NOMO-1 (cell line): ENCODE results near the gene SKIC8.
A peak's percentile ranks its signal among the peaks of the same experiment; 100 is the strongest.

ENCODE experiments used
- DNase-seq, 2 experiments: peaks; one replicate each; lab custom pipeline; 2025; ENCODE audit not compliant: unreplicated experiment in 2 of 2; lab: John Stamatoyannopoulos, UW

Gene SKIC8

DNA sequence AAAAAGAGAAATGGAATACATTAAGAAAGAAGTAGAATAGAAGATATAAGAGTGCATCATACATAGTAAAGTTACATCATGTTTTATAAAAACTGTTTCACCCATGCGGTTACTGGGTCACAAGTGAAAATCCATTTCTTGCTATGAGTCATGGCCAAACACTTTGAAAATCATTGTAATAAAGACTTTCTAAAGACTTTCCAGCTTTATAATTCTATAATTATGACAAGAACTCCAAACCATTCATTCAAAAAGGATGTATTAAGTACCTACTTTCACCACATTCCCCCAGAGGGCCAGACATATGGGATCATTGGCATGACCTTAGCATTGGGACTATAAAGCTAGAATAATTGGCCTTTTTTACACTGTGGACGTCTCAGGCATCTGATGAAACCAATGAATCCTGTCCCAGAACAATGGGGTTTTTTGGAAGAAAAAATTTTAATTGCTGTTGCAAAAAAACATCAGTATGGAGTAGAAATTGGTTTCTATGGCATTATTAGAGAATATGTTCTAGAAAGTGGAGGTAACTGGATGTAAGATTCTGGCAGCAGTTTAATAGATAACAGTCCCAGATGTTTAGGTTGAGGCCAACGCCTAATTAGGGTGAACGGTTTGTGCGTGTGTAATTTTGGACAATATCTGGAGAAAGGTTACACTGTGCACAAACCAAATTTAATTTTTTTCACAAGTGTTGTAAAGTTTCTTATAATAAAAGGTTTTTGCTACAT lies 3.3 kb upstream of the SKIC8 start:
- peak; percentile 23 to 84 for DNase-seq

DNA sequence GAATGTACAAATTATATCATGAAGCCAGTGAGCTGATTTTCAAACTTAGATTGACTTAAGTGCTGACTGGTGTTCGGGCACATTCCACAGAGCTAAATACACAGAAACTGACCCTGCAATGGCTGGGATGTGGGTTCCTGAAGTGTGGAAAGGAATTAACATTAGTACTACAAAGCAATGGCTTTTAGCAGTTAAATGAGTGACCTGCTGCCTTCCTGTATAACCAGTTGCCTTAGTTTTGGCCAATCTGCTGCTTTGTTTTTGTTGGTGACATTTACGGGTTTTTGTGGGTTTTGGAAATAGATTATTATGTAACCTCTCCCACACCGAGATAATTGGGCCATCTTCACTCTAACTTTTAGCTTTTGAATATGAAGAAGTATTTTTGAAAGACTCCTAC lies 2.4 kb upstream of the SKIC8 start:
- peak; percentile 90 to 95 for DNase-seq

DNA sequence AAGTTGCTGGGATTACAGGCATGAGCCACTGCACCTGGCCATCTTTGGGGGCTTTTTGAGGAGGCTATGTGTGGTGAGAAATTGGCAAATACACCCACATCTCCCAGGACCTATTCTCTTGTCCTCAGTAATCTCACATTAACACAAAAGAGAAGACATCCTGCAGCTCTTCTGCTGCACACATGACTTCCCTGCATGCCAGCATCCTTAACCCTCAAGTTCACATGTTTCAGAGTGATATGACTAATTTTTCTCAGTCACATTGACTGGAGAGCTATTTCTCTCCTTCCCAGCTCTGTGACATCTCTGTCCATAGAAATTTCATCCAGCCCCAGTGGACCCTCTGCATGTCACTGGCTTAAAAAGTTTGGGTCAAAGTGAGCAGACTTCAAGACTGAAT lies 1.9 kb upstream of the SKIC8 start:
- DNase-seq: no peak

DNA sequence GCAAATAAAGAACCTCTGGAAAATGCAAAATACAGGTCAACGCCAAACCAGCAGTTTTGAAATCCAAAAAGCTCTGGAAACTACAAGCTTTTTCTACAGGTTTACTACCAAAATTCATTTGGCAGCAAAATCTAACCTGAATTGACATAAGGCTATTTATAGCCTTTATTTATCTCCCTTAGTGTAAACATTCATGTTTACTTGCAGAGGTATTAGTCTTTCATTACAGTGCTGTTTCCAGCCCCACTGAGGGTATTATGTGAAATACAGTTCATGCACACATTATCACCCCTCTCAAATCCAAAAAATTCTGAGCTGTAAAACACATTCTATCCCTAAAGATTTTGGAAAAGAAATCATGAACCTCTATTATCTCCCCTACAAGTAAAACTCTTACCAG lies 7.2 kb downstream of the SKIC8 start:
- DNase-seq: no peak

DNA sequence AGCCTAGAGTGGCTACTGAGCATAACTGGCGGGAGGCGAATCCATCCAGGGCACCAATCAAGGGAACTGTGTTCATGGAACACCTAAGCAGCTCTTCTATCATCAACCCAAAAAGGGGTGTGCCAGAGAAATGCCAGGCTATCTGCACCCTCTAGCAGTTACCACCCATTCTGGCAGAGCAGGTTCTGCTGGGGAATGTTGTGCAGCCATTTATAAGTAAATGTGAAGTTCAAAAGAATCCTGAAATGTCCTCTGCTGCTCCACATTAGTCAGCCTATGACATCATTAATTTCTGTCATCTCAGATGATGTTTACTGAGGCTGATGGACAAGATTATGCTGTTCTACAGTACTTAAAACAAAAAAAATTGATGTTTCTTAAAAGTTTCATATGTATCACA lies 7.7 kb downstream of the SKIC8 start:
- no peak for DNase-seq

DNA sequence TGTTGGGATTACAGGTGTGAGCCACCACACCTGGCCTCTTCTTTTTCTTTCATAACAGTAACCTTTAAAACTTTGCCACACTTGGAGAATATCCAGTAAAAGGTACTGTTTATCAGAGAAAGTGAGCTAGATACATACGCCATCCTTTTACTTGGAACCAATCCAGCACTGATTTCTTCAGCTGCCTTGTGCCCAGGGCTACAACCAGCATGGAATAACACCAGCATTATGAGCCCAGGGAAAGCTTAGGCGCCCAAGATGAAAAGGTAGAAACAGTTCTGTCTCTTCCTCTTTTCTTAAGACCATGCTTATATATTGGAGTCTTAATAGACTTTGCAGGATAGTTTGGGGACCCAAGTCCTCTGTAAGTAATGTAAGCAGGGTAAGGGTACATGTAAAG lies 8.4 kb downstream of the SKIC8 start:
- no peak for DNase-seq

DNA sequence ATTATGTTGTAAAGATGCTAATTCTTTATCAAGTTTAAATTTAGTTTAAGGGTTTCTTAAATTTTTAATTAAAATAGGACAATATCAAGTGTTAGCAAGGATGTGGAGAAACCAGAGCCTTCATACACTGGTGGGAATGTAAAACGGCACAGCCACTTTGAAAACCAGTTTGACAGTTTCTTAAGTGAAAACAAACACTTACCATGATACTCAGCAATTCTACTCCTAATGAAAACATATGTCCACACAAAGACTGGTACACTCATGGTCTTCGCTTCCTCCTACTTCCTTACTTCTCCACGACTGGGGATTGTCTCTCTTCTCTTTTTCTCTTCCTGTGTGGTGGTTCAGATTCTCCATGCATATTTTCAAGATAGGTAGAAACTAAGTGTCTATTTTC lies 9.2 kb downstream of the SKIC8 start:
- DNase-seq: no peak

DNA sequence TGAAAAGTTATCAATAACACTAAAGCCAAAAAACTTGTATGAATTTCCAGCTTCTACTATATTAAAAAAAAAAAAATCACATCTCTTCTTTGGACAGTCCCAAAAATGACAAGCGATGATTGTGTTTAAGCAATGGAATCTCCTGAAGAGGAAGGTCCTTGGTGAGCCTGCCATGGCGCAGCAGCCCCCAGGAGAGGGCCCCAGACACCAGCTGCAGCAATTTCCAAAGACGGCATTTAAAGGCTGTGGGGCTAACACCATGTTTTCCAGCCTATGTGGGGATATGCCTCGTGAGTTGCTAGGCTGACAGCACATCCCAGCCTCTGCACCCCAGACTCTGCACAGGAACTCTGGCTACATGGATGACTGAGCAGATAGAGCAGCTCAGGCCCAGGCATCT lies 14.7 kb downstream of the SKIC8 start:
- DNase-seq: no peak

DNA sequence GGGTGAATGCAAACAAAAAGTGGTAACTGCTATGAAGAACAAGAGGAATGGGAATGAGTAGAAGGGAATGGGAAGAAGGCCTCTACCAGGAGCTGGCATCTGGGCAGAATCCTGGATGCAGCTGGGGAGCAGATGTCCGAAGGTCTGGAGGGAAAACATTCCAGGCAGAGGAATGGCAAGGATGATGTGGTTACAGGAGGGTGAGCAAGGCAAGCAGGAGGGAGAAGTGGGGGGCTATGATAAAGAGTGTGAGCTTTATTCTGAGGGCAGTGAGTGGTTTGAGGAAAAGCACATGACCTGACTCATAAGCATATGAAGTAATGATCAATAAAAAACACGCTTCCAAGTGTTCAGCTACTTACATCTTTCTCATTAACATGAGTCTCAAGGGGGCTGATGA lies 17.1 kb downstream of the SKIC8 start:
- DNase-seq: no peak

DNA sequence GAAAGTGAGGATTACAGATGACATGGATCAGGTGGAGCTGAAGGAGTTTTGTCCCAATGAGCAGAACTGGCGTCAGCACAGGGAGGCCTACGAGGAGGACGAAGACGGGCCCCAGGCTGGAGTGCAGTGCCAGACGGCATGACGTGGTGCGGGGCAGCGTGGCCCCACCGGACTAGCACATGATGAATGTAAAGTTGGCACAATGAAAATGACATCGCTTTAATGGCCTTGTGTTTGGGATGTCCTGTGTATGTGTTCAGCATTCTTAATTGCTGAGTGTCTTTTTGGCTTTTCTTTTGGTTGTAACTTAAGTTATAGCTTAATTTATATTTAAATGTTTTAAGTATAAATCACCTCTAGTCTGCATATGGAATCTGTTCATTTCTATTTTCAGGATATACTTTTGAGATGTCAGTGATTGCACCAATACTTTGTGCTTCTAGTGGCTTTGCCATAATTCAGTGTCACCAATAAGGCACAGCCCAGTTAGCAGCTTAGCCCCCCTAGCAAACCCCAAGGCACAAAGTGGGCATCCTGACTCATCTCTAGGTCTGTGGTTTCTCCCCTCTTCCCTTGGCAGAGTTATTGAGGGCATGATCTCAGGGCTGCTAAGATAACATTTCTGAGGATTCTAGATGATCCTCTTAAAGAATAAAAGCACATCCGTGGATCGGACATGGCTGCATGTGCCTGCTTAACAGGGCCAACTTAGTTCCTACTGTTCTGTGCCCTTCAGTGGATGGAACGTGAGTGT lies 18.9 kb downstream of the SKIC8 start:
- no peak for DNase-seq

DNA sequence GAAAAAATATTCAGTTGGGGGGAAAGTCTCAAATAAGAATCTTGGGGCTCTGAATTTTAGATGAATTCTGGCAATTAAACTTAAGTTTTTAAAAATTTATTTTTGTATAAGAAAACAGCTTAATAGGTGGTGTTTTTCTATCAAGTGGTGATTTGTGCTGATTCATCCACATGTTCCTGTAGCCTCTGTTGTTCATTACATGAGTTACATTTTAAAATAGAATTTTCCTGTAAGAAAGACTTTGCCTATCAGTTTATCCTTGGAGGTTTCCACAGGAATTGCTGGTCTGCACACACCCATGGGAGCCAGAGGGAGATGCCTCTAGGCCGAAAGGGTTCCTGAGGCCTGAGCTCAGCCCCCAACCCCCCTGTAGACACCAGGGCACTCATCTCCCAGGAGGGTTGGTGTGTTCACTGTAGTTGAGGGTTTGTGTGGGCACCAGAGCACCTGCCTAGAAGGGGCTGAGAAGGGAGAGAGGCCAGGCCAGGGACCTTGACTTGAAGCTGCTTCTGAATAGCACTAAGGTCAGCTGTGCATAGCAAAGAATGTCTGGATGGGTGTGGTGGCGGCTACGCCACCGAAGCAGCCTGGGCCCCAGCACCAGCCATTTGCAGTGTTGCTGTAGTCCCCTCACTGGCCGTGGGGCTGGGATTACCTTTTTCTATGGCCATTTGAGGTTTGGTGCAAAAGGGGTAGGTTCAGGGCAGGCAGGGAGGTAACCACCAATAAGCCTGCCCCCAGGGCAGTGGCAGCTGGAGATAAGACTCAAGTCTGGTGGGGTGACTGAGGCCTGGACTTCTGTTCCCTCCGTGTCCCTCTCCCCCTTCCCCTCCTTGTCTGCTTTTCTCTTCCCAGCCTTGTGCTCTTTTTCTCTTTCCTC lies 23.1 kb downstream of the SKIC8 start:
- no peak for DNase-seq

DNA sequence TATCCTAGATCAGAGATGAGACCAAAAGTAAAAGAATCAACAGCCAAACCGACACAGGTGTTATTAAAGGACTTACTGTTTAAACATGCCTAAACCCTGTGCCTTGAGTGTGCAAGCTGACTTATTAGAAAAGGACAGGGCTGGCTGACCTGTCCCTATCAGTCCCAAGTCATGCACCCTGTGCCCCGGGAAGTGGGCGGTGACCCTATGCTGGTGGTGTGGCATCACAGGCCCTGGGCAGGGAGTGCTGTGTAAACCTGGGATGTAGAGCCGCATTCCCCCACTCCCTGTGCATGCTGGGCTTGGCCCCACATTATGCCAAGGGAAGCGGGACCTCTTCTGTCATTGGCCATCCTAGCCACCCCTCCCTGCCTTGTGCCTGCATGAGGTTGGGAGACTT lies 24.4 kb downstream of the SKIC8 start:
- no peak for DNase-seq

DNA sequence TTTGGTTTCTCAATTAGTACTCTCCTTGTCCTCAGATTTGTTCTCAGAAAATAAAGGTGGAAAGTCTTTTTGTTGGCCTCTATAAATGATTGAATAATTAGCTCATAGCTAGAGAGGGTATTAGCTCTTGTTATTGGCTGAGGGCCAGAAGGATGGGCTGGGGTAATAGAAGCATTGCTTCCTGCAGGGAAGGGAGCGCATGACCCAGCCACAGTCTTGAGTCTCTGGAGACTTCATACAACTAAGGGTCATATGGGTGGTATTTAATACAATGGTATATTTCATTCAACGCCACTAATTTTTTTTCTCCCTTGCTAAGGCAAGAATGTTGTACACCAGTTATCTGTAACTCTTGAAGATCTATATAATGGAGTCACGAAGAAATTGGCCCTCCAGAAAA lies 26.6 kb downstream of the SKIC8 start:
- DNase-seq: no peak

DNA sequence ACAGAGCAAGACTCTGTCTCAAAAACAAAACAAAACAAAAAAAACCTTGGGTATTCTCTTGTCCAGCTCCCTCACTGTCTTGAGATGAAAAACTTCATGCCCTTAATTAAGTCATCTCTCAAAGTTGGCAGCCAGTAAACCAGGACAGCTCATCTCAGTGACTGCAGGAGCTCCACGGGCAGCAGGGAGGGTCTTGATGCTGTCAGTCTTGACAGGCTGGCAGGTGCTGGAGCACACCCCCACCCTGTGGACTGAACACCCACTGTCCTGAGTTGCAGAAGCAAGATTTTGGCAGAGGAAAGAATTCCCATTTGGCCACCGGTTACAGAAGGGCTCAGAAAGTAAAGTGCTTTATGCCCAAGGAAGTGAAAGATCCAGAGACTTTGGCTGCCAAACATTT lies 27.1 kb downstream of the SKIC8 start:
- no peak for DNase-seq

DNA sequence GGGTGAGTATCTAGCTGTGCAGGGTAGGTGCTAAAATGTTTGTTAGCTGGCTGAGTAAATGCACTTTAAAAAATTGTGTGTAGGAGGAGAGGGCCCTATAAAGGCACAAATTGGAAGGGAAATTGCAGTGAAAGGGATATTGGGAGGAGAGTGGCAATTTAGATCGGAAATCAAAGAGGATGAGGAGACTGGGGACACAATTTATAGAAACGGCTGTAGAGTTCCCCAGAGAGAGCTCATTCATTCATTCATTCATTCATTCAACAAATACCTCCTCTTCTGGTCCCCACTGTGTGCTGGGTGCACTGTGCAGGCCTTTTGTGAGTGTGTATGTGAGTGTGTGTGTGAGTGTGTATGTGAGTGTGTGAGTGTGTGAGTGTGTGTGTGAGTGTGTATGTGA lies 32.6 kb downstream of the SKIC8 start:
- DNase-seq: no peak

DNA sequence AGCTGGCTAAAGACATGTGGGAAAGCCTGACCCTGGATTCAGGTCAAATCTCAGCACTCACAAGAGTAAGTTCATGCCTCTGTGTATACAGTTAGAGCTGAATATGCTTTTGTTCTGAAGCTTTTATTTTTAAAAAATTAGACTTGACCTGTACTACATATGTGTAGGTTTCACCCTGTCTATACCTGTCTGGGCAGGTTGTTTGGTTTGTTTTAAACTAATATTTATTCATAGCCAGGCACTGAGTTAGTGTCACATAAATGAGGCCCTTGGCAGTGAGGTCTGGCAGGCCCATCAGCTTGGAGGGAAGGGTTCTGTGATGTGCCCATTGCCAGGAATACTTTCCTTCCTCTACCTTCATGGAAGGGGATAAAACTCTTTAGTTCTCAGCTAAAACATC lies 33.2 kb downstream of the SKIC8 start:
- no peak for DNase-seq

DNA sequence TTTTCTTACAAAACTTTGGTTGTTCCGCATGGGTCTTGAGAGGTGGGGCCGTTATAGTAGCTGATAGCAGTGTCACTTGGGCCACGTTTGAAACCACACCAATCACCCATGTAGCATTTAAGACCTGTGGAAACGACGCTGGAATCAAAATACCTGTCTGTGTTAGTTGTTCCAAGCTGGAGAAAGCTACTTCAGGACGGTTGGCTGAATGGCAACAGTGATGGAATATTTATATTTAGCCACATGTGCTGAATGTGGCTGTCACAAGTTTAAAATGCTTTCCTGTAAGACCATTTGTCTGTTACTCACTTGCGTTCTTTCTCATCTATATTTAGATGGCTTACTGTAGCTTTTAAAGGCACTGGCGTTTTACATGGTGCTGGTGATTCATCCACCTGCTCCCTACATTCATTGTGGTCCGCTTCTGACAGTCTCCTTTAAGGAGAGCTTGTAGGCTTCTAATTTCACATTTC lies 33.6 kb downstream of the SKIC8 start:
- peak; percentile 31 to 48 for DNase-seq

DNA sequence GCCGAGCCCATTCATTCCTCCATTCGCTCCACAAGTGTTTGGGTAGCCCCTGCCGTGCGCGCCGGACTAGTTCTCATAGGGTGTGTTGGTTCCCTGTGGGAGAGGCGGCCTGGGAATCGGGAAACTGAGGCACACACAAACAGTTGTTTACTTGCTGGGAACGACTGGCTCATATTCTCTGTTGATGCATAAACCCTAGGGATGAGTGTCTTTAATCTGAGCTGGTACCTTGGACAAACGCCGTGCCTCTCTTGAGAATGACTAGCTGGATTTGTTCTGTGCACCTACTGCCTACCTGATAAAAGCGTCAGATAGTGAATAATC lies 34.3 kb downstream of the SKIC8 start:
- no peak for DNase-seq

DNA sequence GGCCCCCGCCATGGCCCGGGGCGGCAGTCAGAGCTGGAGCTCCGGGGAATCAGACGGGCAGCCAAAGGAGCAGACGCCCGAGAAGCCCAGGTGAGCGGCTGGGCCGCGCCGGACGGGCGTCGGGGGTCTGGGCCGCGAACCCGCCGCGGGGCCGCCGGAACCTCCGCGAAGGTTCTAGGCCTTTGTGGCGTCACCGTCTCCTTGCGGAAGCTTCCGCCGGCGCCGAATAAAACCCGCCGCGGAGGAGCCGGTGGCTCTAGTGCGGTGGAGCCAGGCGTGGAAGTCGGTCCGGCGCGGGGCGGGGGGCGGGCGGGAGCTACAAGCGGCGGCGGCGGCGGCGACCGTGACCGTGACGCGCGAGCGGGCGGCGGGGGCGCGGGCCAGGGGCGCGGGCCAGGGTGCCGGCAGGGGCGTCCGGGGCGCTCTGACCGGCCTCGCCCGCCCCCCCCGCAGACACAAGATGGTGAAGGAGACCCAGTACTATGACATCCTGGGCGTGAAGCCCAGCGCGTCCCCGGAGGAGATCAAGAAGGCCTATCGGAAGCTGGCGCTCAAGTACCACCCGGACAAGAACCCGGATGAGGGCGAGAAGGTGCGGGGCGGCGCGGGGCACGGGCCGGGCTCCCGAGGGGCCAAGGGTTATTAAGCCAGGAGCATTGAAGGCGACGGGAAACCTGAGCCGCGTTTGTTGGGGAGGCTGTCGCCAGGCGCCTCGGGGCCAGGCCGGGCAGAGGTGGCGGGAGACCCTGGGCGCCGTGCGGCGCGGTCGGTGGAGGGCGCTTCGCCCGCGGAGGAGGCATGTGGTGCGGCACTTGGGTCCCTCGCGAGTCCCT lies 34.9 kb downstream of the SKIC8 start, which contains the start of gene DNAJA4:
TSS of gene DNAJA4 (plus strand) at position 259 of the 833 bp plus-strand sequence. CDS start at position 461, 202 bp downstream.
- DNase-seq: peak; percentile 47 to 60

DNA sequence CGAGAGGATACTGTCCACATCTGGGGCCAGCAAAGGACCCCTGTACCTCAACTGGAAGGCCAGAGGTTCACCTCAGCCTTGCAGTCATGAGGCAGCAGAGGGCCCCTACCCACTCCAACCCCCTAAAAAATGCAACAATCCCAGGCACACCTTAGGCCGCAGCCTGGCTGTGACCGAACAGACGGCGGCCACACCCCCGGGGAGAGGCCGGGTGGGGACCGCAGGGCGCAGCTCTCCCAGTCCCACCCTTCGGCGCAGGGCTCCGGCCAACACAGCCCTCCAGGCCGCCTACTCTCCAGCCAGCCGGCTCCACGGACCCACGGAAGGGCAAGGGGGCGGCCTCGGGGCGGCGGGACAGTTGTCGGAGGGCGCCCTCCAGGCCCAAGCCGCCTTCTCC lies 35.5 kb downstream of the SKIC8 start:
- no peak for DNase-seq
